Upper lobe of left lung (tissue), 4 donors: ENCODE results near the gene DNER.

Experiments used
- CTCF ChIP-seq, 6 experiments: fragments of 450-650 bp in 4 of 6; fragments of 200-600 bp in 2 of 6; sonication (generic) in 2 of 6; IDR thresholded peaks; one replicate each; pipeline ENCODE4 v1.5.1; 2016 to 2019; ENCODE audit warnings: antibody characterized with exemption in 6 of 6
- EP300 ChIP-seq, 4 donors: sonication (generic); formaldehyde crosslinking; IDR thresholded peaks; one replicate each; pipeline ENCODE4 v1.5.1; 2017; ENCODE audit warnings: antibody characterized with exemption in 4 of 4, control low read depth in 2 of 4
- POLR2A ChIP-seq, 4 donors: fragments of 450-650 bp; IDR thresholded peaks; one replicate each; pipeline ENCODE4 v1.5.1; 2016 to 2017; ENCODE audit warnings: antibody characterized with exemption in 4 of 4, mild to moderate bottlenecking in 2 of 4
- POLR2AphosphoS5 ChIP-seq, 2 donors: sonication (generic); formaldehyde crosslinking; IDR thresholded peaks; one replicate each; pipeline ENCODE4 v1.5.1; 2017; ENCODE audit warnings: antibody characterized with exemption in 2 of 2

- TF ChIP-seq CTCF (IDR thresholded peaks at IDR 0.05) (no peak), EP300 (IDR thresholded peaks at IDR 0.05) (no peak), POLR2AphosphoS5 (IDR thresholded peaks at IDR 0.05) (no peak), POLR2A (IDR thresholded peaks at IDR 0.05) (no peak)
Measured at GRCh38 chr2:229733611-229734245, 19.4 kb upstream of the DNER start.
